Kasumi-1 (cell line): ENCODE measurements around the gene CELF1.

Experiments used
- DNase-seq, 2 experiments: peaks; one replicate each; lab custom pipeline; 2025; lab: John Stamatoyannopoulos, UW

CELF1 gene

GRCh38 chr11:47447906-47448305 is 105.0 kb downstream of the CELF1 start:
- no peak for DNase-seq

GRCh38 chr11:47446833-47447232 is 106.1 kb downstream of the CELF1 start:
- no peak for DNase-seq

- DNase-seq = no peak
Observed at GRCh38 chr11:47445840-47446239, 107.1 kb downstream of the CELF1 start.

DNA sequence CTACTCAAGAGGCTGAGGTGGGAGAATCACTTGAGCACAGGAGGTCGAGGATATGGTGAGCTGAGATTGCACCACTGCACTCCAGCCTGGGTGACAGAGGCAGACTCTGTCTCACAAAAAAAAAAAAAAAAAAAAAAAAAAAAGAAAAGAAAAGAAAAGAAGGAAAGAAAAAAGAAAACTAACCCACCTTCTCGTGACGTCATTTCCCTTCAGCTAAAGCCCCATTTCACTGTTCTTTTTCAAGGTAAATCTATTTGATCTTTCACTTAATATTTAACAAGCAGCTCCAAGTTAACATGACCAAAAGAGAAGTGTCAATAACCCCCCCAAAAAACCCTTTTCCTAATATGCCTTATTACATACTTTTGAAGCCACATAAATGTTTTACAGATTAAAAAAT is 109.1 kb downstream of the CELF1 start:
- no peak for DNase-seq

DNA sequence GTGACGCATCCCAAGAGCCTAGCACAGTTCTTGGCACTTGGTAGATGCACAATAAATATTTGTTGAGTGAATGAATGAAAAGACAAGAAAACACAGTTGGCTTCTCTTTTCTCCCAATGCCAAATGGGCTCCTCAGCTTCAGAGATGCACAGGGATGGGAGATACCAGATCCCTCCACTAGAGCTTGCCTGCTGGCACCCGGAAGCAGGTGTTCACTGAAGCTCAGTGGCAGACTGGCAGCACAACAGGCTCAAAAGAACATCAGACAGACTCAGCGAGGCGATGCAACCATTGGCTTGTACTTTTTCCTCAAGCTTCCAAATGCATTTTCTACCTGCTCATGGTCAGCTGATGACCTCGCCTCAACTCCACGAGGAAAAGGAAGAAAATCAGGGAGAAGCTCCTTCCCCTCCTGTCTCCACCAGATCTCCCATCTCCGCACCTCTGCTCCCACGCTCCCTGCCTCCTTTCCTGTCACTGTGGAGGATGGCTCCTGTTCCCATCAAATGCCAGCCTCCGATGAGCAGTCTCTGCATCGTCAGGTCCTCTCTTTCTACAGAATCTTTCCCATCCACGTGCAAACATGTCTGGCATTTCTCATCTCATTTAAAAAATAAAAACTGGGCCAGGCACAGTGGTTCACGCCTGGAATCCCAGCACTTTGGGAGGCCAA is 109.8 kb downstream of the CELF1 start:
- DNase-seq = no peak

- no peak for DNase-seq
Observed at GRCh38 chr11:47442514-47442913, 110.4 kb downstream of the CELF1 start.

DNA sequence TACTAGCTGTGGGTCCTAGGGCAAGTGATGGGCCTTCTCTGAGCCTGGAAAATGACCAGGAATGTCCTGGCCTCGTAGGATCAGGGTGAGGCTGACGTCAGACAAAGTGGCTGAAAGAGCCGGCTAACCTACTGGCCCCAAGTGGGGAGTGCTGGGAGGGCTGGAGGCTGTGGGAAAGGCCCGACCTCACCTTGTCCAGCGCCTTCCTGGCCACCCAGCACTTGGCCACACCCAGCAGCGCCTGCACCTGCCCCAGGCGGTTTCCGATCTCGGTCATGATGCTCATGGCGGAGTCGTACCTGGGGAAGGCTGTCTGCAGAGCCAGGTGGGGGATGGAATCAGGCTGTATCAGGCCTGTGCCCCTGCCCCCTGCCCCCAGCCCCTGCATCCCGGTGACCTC is 111.5 kb downstream of the CELF1 start:
- DNase-seq = no peak

DNA sequence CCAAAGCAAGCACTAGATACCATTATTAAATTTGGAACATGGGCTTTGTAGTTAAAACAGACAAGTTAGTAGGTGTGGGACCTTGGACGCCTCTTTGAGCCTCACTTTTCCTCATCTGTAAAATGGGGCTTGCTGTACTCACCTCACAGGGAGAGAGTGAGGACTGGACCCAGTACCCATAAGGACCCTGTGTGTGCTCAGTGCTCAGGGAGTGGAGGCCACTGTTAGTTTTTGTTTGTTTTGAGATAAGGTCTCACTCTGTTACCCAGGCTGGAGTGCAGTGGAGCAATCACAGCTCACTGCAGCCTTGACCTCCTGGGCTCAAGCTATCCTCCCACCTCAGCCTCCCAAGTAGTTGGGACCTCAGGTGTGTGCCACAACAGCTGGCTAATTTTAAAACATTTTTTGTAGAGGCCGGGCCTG is 112.9 kb downstream of the CELF1 start:
- DNase-seq = no peak

DNA sequence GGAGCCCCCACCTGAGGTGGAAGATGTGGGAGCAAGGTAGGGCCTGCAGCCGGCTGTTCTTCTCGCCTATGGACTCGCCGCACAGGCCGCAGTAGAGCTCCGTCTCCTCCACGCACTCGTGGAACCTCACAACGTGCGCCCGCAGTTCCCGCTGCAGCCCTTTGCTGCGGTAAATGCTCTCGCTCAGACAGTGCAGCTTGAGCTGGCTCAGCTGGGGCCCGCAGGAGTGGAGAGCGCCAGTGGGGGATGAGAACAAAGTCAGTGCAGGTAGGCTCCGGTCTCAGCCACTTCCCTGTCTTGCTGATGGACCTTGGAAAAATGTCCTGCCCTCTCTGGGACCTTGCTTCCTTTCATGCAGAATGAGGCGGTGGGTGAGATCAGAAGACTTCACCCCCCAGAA is 114.2 kb downstream of the CELF1 start:
- DNase-seq = no peak

GRCh38 chr11:47437746-47438418 is 115.0 kb downstream of the CELF1 start:
- DNase-seq = no peak

DNA sequence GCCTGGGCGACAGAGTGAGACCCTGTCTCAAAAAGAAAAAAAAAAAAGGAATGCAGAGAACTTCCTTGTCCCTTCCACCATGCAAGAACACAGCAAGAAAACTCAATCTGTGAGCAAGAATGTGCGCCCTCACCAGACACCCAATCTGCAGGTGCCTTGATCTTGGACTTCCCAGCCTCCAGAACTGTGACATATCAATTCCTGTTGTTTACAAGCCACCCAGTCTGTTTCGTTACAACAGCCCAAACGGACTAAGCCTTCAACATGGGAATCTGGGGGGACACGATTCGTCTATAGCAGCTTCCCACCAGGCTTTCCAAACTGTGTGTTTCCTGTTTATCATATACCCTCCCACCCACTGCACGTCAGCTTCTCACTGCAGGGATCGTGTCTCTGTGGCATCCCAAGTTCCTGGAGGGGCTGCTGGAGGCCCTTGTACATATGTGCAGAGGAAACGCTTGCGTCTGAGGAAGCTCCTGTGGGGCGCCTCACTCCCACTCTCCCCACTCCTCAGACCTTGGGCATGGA is 115.7 kb downstream of the CELF1 start:
- DNase-seq = no peak

DNA sequence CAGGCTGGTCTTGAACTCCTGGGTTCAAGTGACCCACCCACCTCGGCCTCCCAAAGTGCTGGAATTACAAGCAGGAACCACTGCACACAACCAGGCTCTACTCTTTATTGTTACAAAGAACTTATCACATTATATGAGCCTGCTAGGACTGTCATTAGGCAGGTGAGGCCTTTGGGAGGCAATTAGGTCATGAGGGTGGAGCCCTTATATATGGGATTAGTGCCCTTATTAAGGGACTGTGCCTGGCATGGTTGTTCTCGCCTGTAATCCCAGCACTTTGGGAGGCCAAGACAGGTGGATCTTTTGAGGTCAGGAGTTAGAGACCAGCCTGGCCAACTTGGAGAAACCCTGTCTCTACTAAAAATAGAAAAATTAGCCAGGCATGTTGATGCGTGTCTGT is 116.2 kb downstream of the CELF1 start:
- DNase-seq = no peak

DNA sequence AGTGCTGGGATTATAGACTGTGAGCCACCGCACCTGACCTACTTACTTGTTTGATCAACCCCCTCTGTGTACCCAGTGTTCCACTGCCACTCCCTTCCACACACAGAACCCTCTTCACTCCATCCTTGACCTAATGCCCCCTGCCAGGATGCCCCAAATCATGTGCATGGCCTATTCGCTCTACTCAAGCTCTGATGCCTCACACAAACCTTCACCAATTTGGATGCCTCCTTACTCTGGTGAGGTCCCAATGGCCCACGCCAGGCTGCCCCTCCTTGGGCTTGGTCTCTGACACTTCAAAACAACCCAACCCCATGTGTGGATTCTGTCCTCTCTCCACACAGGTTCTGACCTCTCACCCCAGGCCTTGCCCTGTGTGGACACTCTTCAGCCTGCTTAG is 117.2 kb downstream of the CELF1 start:
- DNase-seq = no peak

- DNase-seq = no peak
Observed at GRCh38 chr11:47434011-47434786, 118.7 kb downstream of the CELF1 start.

- no peak for DNase-seq
Observed at GRCh38 chr11:47433157-47433556, 119.8 kb downstream of the CELF1 start.

GRCh38 chr11:47431356-47432083 is 121.4 kb downstream of the CELF1 start:
- no peak for DNase-seq

DNA sequence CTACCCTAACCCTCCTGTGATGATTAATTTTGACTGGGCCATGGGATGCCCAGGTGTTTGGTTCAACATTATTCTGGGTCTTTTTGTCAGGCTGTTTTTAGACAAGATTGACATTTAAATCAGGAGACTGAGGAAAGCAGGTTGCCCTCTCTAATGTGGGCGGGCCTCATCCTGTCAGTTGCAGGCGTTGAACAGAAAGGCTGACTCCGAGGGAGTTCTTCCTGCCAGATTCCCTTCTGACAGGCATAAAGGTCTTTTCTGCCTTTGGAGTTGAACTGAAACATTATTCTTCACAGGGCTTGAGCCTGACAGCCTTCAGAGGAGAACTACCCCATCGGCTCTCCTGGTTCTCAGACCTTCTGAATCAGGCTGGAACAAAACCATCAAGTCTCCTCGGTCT is 122.4 kb downstream of the CELF1 start:
- no peak for DNase-seq

DNA sequence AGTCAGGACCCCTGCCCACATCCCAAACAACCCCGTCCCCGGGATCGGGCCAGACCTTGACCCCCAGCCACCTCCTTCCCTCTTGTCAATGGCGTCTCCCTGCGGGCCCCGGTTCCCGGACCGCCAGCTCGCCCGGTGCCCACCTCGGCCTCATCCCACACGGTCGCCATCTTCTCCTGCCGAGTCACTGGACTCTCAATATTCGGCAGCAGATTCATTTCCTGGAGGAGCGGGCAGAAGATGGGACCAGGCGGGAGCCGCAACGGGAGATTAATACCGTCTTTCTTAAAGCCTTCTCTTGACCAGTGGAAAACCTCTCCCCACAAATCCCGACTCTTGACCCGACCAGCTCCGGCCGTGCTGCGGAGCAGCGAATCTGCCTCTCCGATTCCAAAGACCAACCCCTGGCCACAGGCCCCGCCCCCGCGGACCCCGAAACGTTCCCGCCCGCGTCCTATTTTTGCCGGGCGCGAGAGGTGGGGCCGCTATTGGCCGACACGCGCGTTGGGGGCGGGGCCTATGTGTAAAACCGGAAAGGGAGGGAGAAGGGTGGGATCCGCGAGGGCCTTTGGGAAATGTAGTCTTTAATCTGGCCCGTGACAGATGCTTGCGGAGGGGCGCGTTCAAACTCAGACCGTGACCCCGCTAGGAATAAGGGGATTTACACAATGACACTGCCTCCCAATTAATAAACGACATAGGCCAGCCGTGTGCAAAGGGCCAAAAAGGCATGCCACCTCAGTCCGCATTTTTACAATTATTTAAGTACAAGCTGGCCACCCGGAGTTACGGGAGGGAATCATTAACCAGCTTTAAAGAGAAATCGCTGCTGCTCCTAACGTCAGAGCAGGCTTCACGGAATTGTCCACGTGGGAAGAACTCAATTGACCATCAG is 126.6 kb downstream of the CELF1 start, which contains the start of gene PSMC3:
Gene PSMC3 (minus strand): TSS at position 378 of the 895 bp plus-strand sequence. CDS start 160 bp downstream, at position 218.
- DNase-seq = peak; percentile 93 to 96

DNA sequence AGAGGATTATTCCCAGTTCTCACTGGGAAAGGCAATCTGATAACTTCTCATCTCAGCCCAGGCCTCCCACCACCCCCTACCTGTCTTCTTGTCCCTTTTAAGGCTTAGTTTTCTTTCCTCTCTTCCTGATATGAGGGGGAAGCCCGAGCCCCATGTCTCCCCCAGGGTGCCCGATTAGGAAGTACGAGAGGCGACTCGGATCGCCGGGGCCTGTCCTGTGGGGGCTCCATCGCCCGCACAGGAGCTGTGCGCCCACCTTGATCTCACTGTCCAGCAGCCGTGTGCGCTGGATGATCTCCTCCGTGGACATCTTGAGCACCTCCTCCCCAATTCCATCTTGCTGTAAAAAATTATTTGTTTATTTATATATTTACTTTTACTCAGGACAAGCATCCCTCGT is 127.3 kb downstream of the CELF1 start:
- no peak for DNase-seq

DNA sequence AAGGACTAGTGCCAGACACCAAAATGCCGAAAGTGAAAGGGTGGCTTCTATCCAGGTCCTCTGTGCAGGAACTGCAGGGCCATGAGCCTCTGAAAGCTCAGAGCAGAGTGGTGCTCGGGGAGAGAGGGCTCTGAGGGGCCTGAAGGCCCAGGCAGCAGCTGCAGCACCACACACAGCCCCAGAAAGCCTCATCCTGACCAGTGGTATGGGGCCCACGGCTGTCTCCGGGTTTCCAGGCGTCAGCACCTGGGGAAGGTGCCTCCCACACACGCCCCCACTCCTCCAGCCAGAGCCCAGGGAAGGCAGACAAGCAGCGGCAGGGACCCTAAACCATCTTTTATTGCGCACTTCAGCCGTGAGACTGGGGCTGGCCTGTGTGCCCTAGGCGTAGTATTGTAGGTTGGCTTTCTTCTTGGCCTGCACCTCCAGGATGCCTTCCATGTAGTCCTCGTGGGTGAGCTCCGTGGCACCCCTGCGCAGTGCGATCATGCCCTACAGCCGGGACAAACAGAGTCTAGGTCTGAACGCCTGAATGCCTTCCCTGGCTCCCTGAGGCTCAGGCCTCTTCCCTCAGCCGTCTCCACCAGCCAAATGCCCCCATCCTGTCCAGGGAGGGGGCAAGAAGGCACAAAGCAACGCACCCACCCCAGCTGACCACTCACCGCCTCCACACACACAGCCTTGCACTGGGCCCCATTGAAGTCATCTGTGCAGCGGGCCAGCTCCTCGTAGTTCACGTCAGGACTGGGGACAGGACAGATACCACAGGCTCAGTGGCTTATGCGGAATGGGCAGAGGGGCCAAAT is 134.3 kb downstream of the CELF1 start:
- no peak for DNase-seq
